K562 (cell line): ENCODE results near the gene TALDO1. TPM values are rescaled to one million over a fixed set of nuclear protein-coding genes. Genes with fewer than 3 reads are reported as not detected.
A peak's percentile ranks its signal among the peaks of the same experiment; 100 is the strongest.

Experiments used
- ARID4B ChIP-seq: sonication (generic); formaldehyde crosslinking; IDR thresholded peaks from 2 replicates; pipeline ENCODE4 v1.8.0; 2022; ENCODE audit warnings: mild to moderate bottlenecking, missing genetic modification reagents
- CREM ChIP-seq: IDR thresholded peaks from 2 replicates; pipeline ENCODE4 v1.6.1; 2014; ENCODE audit warnings: antibody characterized with exemption, low read depth
- CTBP1 ChIP-seq: fragments of 450-650 bp; IDR thresholded peaks from 2 replicates; pipeline ENCODE4 v1.6.1; 2016; ENCODE audit warnings: borderline replicate concordance
- PCBP1 ChIP-seq: fragments of 200-400 bp; formaldehyde crosslinking; IDR thresholded peaks from 2 replicates; pipeline ENCODE4 v1.6.1; 2018; ENCODE audit warnings: mild to moderate bottlenecking, low read depth, low read length; ENCODE audit not compliant: poor library complexity, severe bottlenecking
- RBM14 ChIP-seq: fragments of 200-400 bp; formaldehyde crosslinking; IDR thresholded peaks from 2 replicates; pipeline ENCODE4 v1.6.1; 2018; ENCODE audit warnings: low read depth, mild to moderate bottlenecking, low read length, moderate library complexity, borderline replicate concordance; ENCODE audit not compliant: insufficient read depth
- RREB1 ChIP-seq: fragments of 250-450 bp; sonication (Bioruptor Pico); IDR thresholded peaks from 2 replicates; pipeline ENCODE4 v1.4.0; 2020
- TARDBP ChIP-seq: fragments of 450-650 bp; IDR thresholded peaks from 2 replicates; pipeline ENCODE4 v1.6.1; 2016
- TEAD4 ChIP-seq, 2 experiments: sonication (generic) in 1 of 2; formaldehyde crosslinking in 1 of 2; IDR thresholded peaks; 2 replicates each; pipeline versions ENCODE4 v1.6.1 to v1.8.0; 2012 to 2022; ENCODE audit warnings: borderline replicate concordance in 1 of 2, inconsistent platforms in 1 of 2, low read length in 1 of 2, mild to moderate bottlenecking in 1 of 2, missing genetic modification reagents in 1 of 2
- ZBTB11 ChIP-seq, 3 experiments: fragments of 200-800 bp in 1 of 3; fragments of 250-450 bp in 1 of 3; fragments of 450-650 bp in 1 of 3; sonication (Bioruptor Pico) in 1 of 3; sonication (Bioruptor generic) in 1 of 3; formaldehyde crosslinking in 1 of 3; IDR thresholded peaks; 2 replicates each; pipeline versions ENCODE4 v1.6.1 to v1.8.0; 2016 to 2022; ENCODE audit warnings: mild to moderate bottlenecking in 2 of 3, missing genetic modification characterization in 2 of 3, missing compliant biosample characterization in 1 of 3, moderate library complexity in 1 of 3
- ZC3H4 ChIP-seq: sonication (generic); formaldehyde crosslinking; IDR thresholded peaks from 2 replicates; pipeline ENCODE4 v1.9.0; 2021; ENCODE audit warnings: missing genetic modification reagents, borderline replicate concordance
- polyA plus RNA-seq, 8 experiments: library from polyadenylated mRNA; depleted of rRNA in 4 of 8; stranded (reverse) in 5 of 8; unstranded in 3 of 8; fragments of >200 nt; fragmentation: Nextera tagmentation in 2 of 8; fragmentation: Illumina TruSeq in 1 of 8; extraction: Ambion mirVana in 2 of 8; extraction: Trizol in 1 of 8; gene quantifications; 2 replicates each; pipeline versions ENCODE4 v1.2.1 to v1.2.3, GENCODE V29; 2011 to 2014; ENCODE audit warnings: inconsistent platforms in 1 of 8, missing spikeins in 1 of 8
- total RNA-seq, 7 experiments: library from RNA; depleted of rRNA in 6 of 7; stranded (reverse); fragments of >200 nt in 6 of 7; fragmentation: Illumina TruSeq in 2 of 7; extraction: Trizol in 2 of 7; gene quantifications; 2 replicates each; pipeline versions ENCODE4 v1.2.1 to v1.2.3, GENCODE V29; 2011 to 2021; ENCODE audit warnings: low replicate concordance in 1 of 7

Gene TALDO1
- total and polyA plus RNA-seq, 9 of the 15 experiments (the other 6 are each of a cell fraction or from before 2014, with no cell fraction given): 260 to 541 (median 441) TPM

GRCh38 chr11:747158-748006, at the start of gene TALDO1 (continued):
- TF ChIP-seq ZBTB11 (CRISPR knock-in tag; IDR thresholded peaks at IDR 0.05) (peak in 2 of 3 experiments; percentile 33 to 72; a peak in 2 of 6 replicates), RBM14 (0 out of 2 replicates have a peak, but pooled peaks have one; percentile 61), RREB1 (CRISPR knock-in tag) (0 out of 2 replicates have a peak, but pooled peaks have one; percentile 18), CREM (0 out of 2 replicates have a peak, but pooled peaks have one; percentile 57), CTBP1 (peak; percentile 100), TEAD4 (IDR thresholded peaks at IDR 0.05; ENCODE audit: low read length) (no peak), TEAD4 (CRISPR knock-in tag; IDR thresholded peaks at IDR 0.05; ENCODE audit: borderline replicate concordance) (no peak), ZC3H4 (CRISPR knock-in tag) (peak; percentile 85), TARDBP (peak; percentile 75; the same call in 1 of the 2 replicates), ARID4B (peak; percentile 57; the same call in 1 of the 2 replicates), PCBP1 (peak; percentile 13)
